MM.1S (cell line): ENCODE data around the gene CHST11.

Experiments
- CTCF ChIP-seq: fragments of 300-600 bp; sonication (generic); IDR thresholded peaks from 2 replicates; pipeline ENCODE4 v1.5.1; 2016; ENCODE audit warnings: antibody characterized with exemption, low read length, mixed read lengths
- EZH2 ChIP-seq: fragments of 300-600 bp; sonication (generic); optimal IDR thresholded peaks from 2 replicates; pipeline ENCODE3; 2017; ENCODE audit warnings: low read depth, mild to moderate bottlenecking, antibody characterized with exemption, low read length, mixed read lengths

GRCh38 chr12:104734541-104735095 is 277.9 kb downstream of the CHST11 start:
- TF ChIP-seq EZH2, result no peak
- TF ChIP-seq CTCF, result no peak
